Neural cell (in vitro differentiated cells): Measurements from ENCODE around the gene E2F3. TPM values are rescaled to one million over a fixed set of nuclear protein-coding genes. Genes with fewer than 3 reads are reported as not detected.

Experiments used
- H2AFZ ChIP-seq: fragments of 200-600, 300-800 bp; sonication (generic), shearing (Covaris generic); 2 replicates; pipeline ENCODE4 v1.6.0; 2014; ENCODE audit warnings: low read depth, mild to moderate bottlenecking, antibody characterized with exemption, low read length, moderate library complexity
- H3F3A ChIP-seq: fragments of 200-600 bp; shearing (Covaris generic); 2 replicates; pipeline ENCODE4 v1.6.1; 2016; ENCODE audit warnings: mild to moderate bottlenecking, moderate library complexity, mixed read lengths, antibody characterized with exemption, low read length; ENCODE audit not compliant: insufficient read depth, poor library complexity, severe bottlenecking
- H3K27ac ChIP-seq: fragments of 200-600, 300-800 bp; sonication (generic), shearing (Covaris generic); 2 replicates; pipeline ENCODE4 v1.5.1; 2014; ENCODE audit warnings: mild to moderate bottlenecking, low read length, moderate library complexity
- H3K27me3 ChIP-seq: fragments of 300-800, 200-600 bp; sonication (generic), shearing (Covaris generic); 2 replicates; pipeline ENCODE4 v1.6.0; 2014; ENCODE audit warnings: mild to moderate bottlenecking, low read depth, low read length, moderate library complexity; ENCODE audit not compliant: insufficient read depth
- H3K36me3 ChIP-seq: fragments of 300-800, 200-600 bp; sonication (generic), shearing (Covaris generic); 2 replicates; pipeline ENCODE4 v1.5.1; 2014; ENCODE audit warnings: mild to moderate bottlenecking, antibody characterized with exemption, low read length, moderate library complexity; ENCODE audit not compliant: insufficient read depth
- H3K4me2 ChIP-seq: fragments of 300-800, 200-600 bp; sonication (generic), shearing (Covaris generic); 2 replicates; pipeline ENCODE4 v1.6.0; 2014; ENCODE audit warnings: mild to moderate bottlenecking, low read length
- H3K4me3 ChIP-seq: fragments of 300-800, 200-600 bp; sonication (generic), shearing (Covaris generic); 2 replicates; pipeline ENCODE4 v1.5.1; 2014; ENCODE audit warnings: mild to moderate bottlenecking, low read length, moderate library complexity
- H3K79me2 ChIP-seq: fragments of 200-600 bp; shearing (Covaris generic); replicated peaks from 2 replicates; pipeline ENCODE4 v1.6.0; 2014; ENCODE audit warnings: mild to moderate bottlenecking, low read length, moderate library complexity; ENCODE audit not compliant: insufficient read depth
- H3K9ac ChIP-seq: fragments of 300-800, 200-600 bp; sonication (generic), shearing (Covaris generic); 2 replicates; pipeline ENCODE4 v1.6.1; 2016; ENCODE audit warnings: mild to moderate bottlenecking, low read length, mixed read lengths
- H3K9me2 ChIP-seq: fragments of 200-600 bp; shearing (Covaris generic); 2 replicates; pipeline ENCODE4 v1.6.1; 2016; ENCODE audit warnings: mild to moderate bottlenecking, low read length, mixed read lengths; ENCODE audit not compliant: insufficient read depth
- H3K9me3 ChIP-seq: fragments of 200-600, 300-800 bp; sonication (generic), shearing (Covaris generic); 2 replicates; pipeline ENCODE4 v1.6.1; 2016; ENCODE audit warnings: mild to moderate bottlenecking, mixed run types, low read length, moderate library complexity, mixed read lengths
- H4K20me1 ChIP-seq: fragments of 200-600 bp; shearing (Covaris generic); 2 replicates; pipeline ENCODE4 v1.6.1; 2016; ENCODE audit warnings: mild to moderate bottlenecking, mixed run types; ENCODE audit not compliant: insufficient read depth
- EP300 ChIP-seq: fragments of 450-650 bp; conservative IDR thresholded peaks from 2 replicates; pipeline ENCODE4 v1.6.1; 2014; ENCODE audit warnings: antibody characterized with exemption, mild to moderate bottlenecking, moderate library complexity; ENCODE audit not compliant: poor library complexity, severe bottlenecking
- EZH2 ChIP-seq: fragments of 200-600, 300-800 bp; shearing (Covaris generic), sonication (generic); IDR thresholded peaks from 2 replicates; pipeline ENCODE4 v1.6.1; 2014; ENCODE audit warnings: antibody characterized with exemption, low read length, borderline replicate concordance, mild to moderate bottlenecking; ENCODE audit not compliant: insufficient read depth, poor library complexity, severe bottlenecking
- MXI1 ChIP-seq: fragments of 450-650 bp; conservative IDR thresholded peaks from 2 replicates; pipeline ENCODE4 v1.6.1; 2014; ENCODE audit warnings: antibody characterized with exemption, mild to moderate bottlenecking; ENCODE audit not compliant: poor library complexity, severe bottlenecking
- POLR2AphosphoS5 ChIP-seq: IDR thresholded peaks from 2 replicates; pipeline ENCODE4 v1.6.1; 2012
- RAD21 ChIP-seq: fragments of 450-650 bp; conservative IDR thresholded peaks from 2 replicates; pipeline ENCODE4 v1.6.1; 2014; ENCODE audit warnings: antibody characterized with exemption, mild to moderate bottlenecking, moderate library complexity
- SMC3 ChIP-seq: fragments of 450-650 bp; conservative IDR thresholded peaks from 2 replicates; pipeline ENCODE4 v1.6.1; 2014; ENCODE audit warnings: antibody characterized with exemption, mild to moderate bottlenecking, moderate library complexity; ENCODE audit not compliant: poor library complexity
- TAF1 ChIP-seq: IDR thresholded peaks from 2 replicates; pipeline ENCODE4 v1.6.1; 2012; ENCODE audit warnings: low read depth
- polyA plus RNA-seq: library from polyadenylated mRNA; depleted of rRNA; stranded (reverse); fragments of >200 nt; gene quantifications from 2 replicates; pipeline ENCODE4 v1.2.3, GENCODE V29; 2014
- TF ChIP-seq, protein P1 (sequence below): IDR thresholded peaks from 2 replicates; pipeline ENCODE4 v1.6.1; 2012; ENCODE audit warnings: borderline replicate concordance
- TF ChIP-seq, protein P2 (sequence below): fragments of 450-650 bp; IDR thresholded peaks from 2 replicates; pipeline ENCODE4 v1.5.1; 2014; ENCODE audit warnings: antibody characterized with exemption, mild to moderate bottlenecking, moderate library complexity; ENCODE audit not compliant: poor library complexity, severe bottlenecking

The E2F3 gene
- polyA plus RNA-seq, 1 donor from 2014 or later, result 4.8 TPM

DNA sequence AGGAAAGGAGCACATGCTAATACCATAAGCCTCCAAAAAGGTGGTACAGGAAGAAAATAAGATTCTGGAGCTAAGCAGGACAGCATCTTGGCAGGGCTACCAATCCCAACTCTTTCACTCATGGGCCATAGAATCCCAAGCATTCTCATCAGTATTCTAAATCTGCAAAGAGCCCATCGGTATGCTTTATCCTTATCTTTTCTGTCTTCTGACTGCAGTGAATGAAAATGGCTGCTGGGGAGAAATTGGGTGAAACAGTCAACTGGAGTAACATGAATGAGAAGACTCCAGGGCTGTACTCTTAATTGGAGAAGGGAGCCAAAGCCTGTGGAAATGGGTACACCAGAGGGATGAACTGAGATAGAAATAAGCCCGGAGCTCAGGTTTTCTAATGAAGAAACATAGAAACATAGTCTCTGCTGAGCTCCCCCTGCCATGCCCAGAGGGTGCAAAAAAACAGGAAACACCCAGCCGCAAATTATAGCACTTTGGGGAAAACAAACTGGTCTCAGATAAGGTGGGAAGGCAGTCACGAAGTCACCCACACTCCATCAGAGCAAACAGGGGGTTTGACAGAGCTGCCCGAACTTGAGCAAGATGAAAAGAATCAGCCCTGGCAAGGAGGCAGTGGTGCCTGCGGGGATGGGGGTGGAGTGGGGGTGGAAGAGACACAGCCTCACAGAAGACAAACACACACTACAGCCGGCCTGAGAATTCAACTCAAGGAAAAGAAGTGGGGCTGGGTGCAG is 35.4 kb upstream of the E2F3 start:
- Histone ChIP-seq H3K79me2 (no peaks in the 10 kb centered on the region), H2AFZ (no peak overlapping the region), H3K9me3 (no peaks in the 10 kb centered on the region), H3K9ac (no peak overlapping the region), H3K4me3 (no peak overlapping the region), H3K4me2 (no peak overlapping the region), H3K27me3 (no peaks in the 10 kb centered on the region), H3K27ac (no peak overlapping the region), H3K9me2 (no peaks in the 10 kb centered on the region), H3F3A (no peaks in the 10 kb centered on the region), H4K20me1 (no peaks in the 10 kb centered on the region), H3K36me3 (no peaks in the 10 kb centered on the region)
- TF ChIP-seq RAD21, result no peak
- no peak for TF ChIP-seq SMC3
- TF ChIP-seq, protein P1, sequence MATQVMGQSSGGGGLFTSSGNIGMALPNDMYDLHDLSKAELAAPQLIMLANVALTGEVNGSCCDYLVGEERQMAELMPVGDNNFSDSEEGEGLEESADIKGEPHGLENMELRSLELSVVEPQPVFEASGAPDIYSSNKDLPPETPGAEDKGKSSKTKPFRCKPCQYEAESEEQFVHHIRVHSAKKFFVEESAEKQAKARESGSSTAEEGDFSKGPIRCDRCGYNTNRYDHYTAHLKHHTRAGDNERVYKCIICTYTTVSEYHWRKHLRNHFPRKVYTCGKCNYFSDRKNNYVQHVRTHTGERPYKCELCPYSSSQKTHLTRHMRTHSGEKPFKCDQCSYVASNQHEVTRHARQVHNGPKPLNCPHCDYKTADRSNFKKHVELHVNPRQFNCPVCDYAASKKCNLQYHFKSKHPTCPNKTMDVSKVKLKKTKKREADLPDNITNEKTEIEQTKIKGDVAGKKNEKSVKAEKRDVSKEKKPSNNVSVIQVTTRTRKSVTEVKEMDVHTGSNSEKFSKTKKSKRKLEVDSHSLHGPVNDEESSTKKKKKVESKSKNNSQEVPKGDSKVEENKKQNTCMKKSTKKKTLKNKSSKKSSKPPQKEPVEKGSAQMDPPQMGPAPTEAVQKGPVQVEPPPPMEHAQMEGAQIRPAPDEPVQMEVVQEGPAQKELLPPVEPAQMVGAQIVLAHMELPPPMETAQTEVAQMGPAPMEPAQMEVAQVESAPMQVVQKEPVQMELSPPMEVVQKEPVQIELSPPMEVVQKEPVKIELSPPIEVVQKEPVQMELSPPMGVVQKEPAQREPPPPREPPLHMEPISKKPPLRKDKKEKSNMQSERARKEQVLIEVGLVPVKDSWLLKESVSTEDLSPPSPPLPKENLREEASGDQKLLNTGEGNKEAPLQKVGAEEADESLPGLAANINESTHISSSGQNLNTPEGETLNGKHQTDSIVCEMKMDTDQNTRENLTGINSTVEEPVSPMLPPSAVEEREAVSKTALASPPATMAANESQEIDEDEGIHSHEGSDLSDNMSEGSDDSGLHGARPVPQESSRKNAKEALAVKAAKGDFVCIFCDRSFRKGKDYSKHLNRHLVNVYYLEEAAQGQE, result no peak
- TF ChIP-seq EP300, result no peak
- TF ChIP-seq MXI1, result no peak
- no peak for TF ChIP-seq EZH2
- TF ChIP-seq POLR2AphosphoS5, result no peak
- no peak for TF ChIP-seq TAF1
- TF ChIP-seq, protein P2, sequence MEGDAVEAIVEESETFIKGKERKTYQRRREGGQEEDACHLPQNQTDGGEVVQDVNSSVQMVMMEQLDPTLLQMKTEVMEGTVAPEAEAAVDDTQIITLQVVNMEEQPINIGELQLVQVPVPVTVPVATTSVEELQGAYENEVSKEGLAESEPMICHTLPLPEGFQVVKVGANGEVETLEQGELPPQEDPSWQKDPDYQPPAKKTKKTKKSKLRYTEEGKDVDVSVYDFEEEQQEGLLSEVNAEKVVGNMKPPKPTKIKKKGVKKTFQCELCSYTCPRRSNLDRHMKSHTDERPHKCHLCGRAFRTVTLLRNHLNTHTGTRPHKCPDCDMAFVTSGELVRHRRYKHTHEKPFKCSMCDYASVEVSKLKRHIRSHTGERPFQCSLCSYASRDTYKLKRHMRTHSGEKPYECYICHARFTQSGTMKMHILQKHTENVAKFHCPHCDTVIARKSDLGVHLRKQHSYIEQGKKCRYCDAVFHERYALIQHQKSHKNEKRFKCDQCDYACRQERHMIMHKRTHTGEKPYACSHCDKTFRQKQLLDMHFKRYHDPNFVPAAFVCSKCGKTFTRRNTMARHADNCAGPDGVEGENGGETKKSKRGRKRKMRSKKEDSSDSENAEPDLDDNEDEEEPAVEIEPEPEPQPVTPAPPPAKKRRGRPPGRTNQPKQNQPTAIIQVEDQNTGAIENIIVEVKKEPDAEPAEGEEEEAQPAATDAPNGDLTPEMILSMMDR, result no peak

DNA sequence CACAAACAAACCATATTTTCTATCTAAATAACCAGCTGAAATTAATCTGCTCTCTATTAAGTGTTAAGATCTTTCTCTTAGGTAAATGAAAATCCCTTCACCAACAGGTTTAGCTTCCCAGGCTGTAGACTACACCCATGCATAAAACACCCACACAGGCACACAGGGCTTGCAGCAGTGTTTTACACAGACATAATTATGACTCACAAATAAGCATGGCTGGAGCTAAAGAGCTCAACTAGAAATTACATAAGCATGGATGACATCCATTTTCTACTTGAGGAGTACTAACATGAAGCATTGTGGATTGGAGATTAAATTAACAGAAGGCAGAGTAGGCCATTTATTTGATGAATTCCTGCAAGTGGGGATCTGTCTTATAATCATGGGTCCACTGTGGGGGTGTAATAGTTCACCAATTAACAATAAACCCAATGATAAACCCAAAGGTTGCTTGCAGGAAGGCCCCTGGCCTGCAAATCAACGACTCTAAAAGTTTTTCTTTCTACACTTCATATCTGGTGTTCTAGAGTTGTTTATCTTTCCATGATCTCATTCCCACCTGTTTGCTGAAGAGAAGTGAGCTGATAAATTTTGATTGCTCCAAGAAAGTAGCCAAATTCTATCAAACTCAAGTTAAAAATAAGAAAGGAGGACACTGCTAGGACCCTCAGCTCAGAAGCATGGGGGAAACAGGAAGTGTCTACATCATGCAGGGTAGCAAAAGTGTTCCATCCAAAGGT is 33.8 kb upstream of the E2F3 start:
- Histone ChIP-seq H3K4me2 (no peak overlapping the region), H3K4me3 (no peak overlapping the region), H3K9me3 (no peaks in the 10 kb centered on the region), H3K27me3 (no peaks in the 10 kb centered on the region), H3K9ac (no peak overlapping the region), H4K20me1 (no peaks in the 10 kb centered on the region), H3K9me2 (no peaks in the 10 kb centered on the region), H3F3A (no peaks in the 10 kb centered on the region), H2AFZ (no peak overlapping the region), H3K79me2 (no peaks in the 10 kb centered on the region), H3K36me3 (no peaks in the 10 kb centered on the region), H3K27ac (no peak overlapping the region)
- TF ChIP-seq RAD21 (no peak), EP300 (no peak), MXI1 (no peak), SMC3 (no peak), TAF1 (no peak), POLR2AphosphoS5 (no peak), EZH2 (no peak)
- TF ChIP-seq, protein P2, result no peak
- TF ChIP-seq, protein P1, result no peak
